Activated CD4-positive, alpha-beta memory T cell treated with anti-CD3 and anti-CD28 coated beads for 36 hours (primary cell): ENCODE results near the gene CHST7. TPM values are rescaled to one million over a fixed set of nuclear protein-coding genes. Genes with fewer than 3 reads are reported as not detected.

Experiments used
- CTCF ChIA-PET: fragments of 350-600 bp; sonication (Branson Sonifier 250); formaldehyde crosslinking; loops from one replicate; lab custom pipeline; 2021; ENCODE audit warnings: antibody characterized with exemption, inconsistent platforms; lab: Charles Lee
- POLR2A ChIA-PET: fragments of 350-600 bp; sonication (Branson Sonifier 250); formaldehyde crosslinking; loops from one replicate; lab custom pipeline; 2021; ENCODE audit warnings: antibody characterized with exemption; lab: Charles Lee
- DNase-seq: peaks from one replicate; pipeline ENCODE4 v3.0.0-alpha.2; 2020
- H3K27ac Mint-ChIP-seq: one replicate; pipeline ENCODE4 v1.8.0; 2021; ENCODE audit warnings: mixed read lengths
- H3K27me3 Mint-ChIP-seq: one replicate; pipeline ENCODE4 v1.8.0; 2021; ENCODE audit warnings: mixed read lengths
- H3K36me3 Mint-ChIP-seq: one replicate; pipeline ENCODE4 v1.8.0; 2021; ENCODE audit warnings: mixed read lengths
- H3K4me1 Mint-ChIP-seq: one replicate; pipeline ENCODE4 v1.8.0; 2021; ENCODE audit warnings: low read depth, mixed read lengths
- H3K4me3 Mint-ChIP-seq: one replicate; pipeline ENCODE4 v1.8.0; 2021; ENCODE audit warnings: mild to moderate bottlenecking, mixed read lengths
- H3K9me3 Mint-ChIP-seq: one replicate; pipeline ENCODE4 v1.8.0; 2021; ENCODE audit warnings: mixed read lengths
- intact Hi-C: fragments of 100-400 bp; cut with micrococcal nuclease; formaldehyde crosslinking; loops from one replicate; pipeline ENCODE4 v1.15.1; 2023
- total RNA-seq, 2 experiments: library from RNA; stranded (reverse); gene quantifications; one replicate each; pipeline ENCODE4 v1.2.3, GENCODE V29; 2021

Gene CHST7
- total RNA-seq, 2 experiments from 2014 or later: 5.1 to 6.1 TPM

GRCh38 chrX:46551494-46552128 lies 22.0 kb upstream of the CHST7 start:
- no peak for DNase-seq
- Mint-ChIP-seq H3K27me3 (no peaks in the 10 kb centered on the region), H3K36me3 (peaks cover 7% of the 10 kb centered on the region), H3K9me3 (no peaks in the 10 kb centered on the region), H3K27ac (no peak overlapping the region), H3K4me1 (peaks cover 8% of the 10 kb centered on the region), H3K4me3 (no peak overlapping the region)
- CTCF ChIA-PET: no interaction called here
- intact Hi-C loops: no loop called here
- POLR2A ChIA-PET: no interaction called here

- Mint-ChIP-seq H3K36me3 (peaks cover 5% of the 10 kb centered on the region), H3K4me1 (peaks cover 1% of the 10 kb centered on the region), H3K9me3 (no peaks in the 10 kb centered on the region), H3K27ac (no peak overlapping the region), H3K4me3 (no peak overlapping the region), H3K27me3 (no peaks in the 10 kb centered on the region)
- DNase-seq: no peak
- intact Hi-C loops: no loop called here
- POLR2A ChIA-PET: no interaction called here
- CTCF ChIA-PET: no interaction called here
Observed at GRCh38 chrX:46553935-46554334, 19.6 kb upstream of the CHST7 start.

- Mint-ChIP-seq H3K27me3 (no peaks in the 10 kb centered on the region), H3K36me3 (peaks cover 3% of the 10 kb centered on the region), H3K4me1 (no peaks in the 10 kb centered on the region), H3K4me3 (no peak overlapping the region), H3K27ac (no peak overlapping the region), H3K9me3 (no peaks in the 10 kb centered on the region)
- intact Hi-C loops: loop anchor here (5.0 kb wide), 1 partner anchor 87 kb away; no protein-coding TSS in a partner anchor
- ChIA-PET POLR2A (no interaction called here), CTCF (interaction anchor here (0.6 to 1.4 kb wide), 3 partner anchors 88 to 241 kb away, joined by 3 to 5 read pairs (median 3); no protein-coding TSS in a partner anchor)
- no peak for DNase-seq
Observed at GRCh38 chrX:46554942-46555341, 18.6 kb upstream of the CHST7 start.

- Mint-ChIP-seq H3K4me3 (no peak overlapping the region), H3K9me3 (no peaks in the 10 kb centered on the region), H3K27me3 (no peaks in the 10 kb centered on the region), H3K27ac (no peak overlapping the region), H3K4me1 (peaks cover 13% of the 10 kb centered on the region), H3K36me3 (no peaks in the 10 kb centered on the region)
- ChIA-PET POLR2A (no interaction called here), CTCF (no interaction called here)
- DNase-seq: no peak
- intact Hi-C loops: loop anchor here (5.0 kb wide), 1 partner anchor 83 kb away; no protein-coding TSS in a partner anchor
Observed at GRCh38 chrX:46559062-46559461, 14.5 kb upstream of the CHST7 start.

GRCh38 chrX:46561824-46562657 lies 11.5 kb upstream of the CHST7 start:
- H3K27ac Mint-ChIP-seq: no peak overlapping the region
- CTCF ChIA-PET: interaction anchor here (0.6 kb wide), 1 partner anchor 16 kb away, joined by 3 read pairs; no protein-coding TSS in a partner anchor
- H3K27me3 Mint-ChIP-seq: no peaks in the 10 kb centered on the region
- intact Hi-C loops: no loop called here
- DNase-seq: peak; percentile 33
- POLR2A ChIA-PET: interaction anchor here (1.0 kb wide), 1 partner anchor 10 kb away, joined by 3 read pairs; no protein-coding TSS in a partner anchor
- peaks cover 13% of the 10 kb centered on the region for H3K4me1 Mint-ChIP-seq
- no peak overlapping the region for H3K4me3 Mint-ChIP-seq
- H3K36me3 Mint-ChIP-seq: peaks cover 4% of the 10 kb centered on the region
- H3K9me3 Mint-ChIP-seq: no peaks in the 10 kb centered on the region

GRCh38 chrX:46567388-46567787 lies 6.2 kb upstream of the CHST7 start:
- intact Hi-C loops: no loop called here

GRCh38 chrX:46569621-46570020 lies 3.9 kb upstream of the CHST7 start:
- H3K4me3 Mint-ChIP-seq: no peak overlapping the region
- POLR2A ChIA-PET: no interaction called here
- no peak for DNase-seq
- H3K9me3 Mint-ChIP-seq: no peaks in the 10 kb centered on the region
- H3K36me3 Mint-ChIP-seq: peaks cover 4% of the 10 kb centered on the region
- intact Hi-C loops: loop anchor here (5.0 to 10.0 kb wide), 3 partner anchors 125 to 805 kb away; no protein-coding TSS in a partner anchor
- H3K27ac Mint-ChIP-seq: no peak overlapping the region
- CTCF ChIA-PET: no interaction called here
- H3K27me3 Mint-ChIP-seq: no peaks in the 10 kb centered on the region
- peaks cover 23% of the 10 kb centered on the region for H3K4me1 Mint-ChIP-seq

More at GRCh38 chrX:46567388-46567787, 6.2 kb upstream of the CHST7 start:
- ChIA-PET CTCF (no interaction called here), POLR2A (no interaction called here)
- Mint-ChIP-seq H3K9me3 (no peaks in the 10 kb centered on the region), H3K4me1 (peaks cover 19% of the 10 kb centered on the region), H3K27me3 (no peaks in the 10 kb centered on the region), H3K27ac (no peak overlapping the region), H3K4me3 (no peak overlapping the region), H3K36me3 (peaks cover 4% of the 10 kb centered on the region)
- no peak for DNase-seq

GRCh38 chrX:46571423-46572339 lies 1.9 kb upstream of the CHST7 start:
- DNase-seq: no peak
- H3K27ac Mint-ChIP-seq: peak overlapping the region; percentile 91
- H3K4me1 Mint-ChIP-seq: peaks cover 33% of the 10 kb centered on the region
- no peaks in the 10 kb centered on the region for H3K27me3 Mint-ChIP-seq
- ChIA-PET POLR2A (interaction anchor here (0.6 to 1.5 kb wide), 4 partner anchors 9 to 779 kb away, joined by 3 to 5 read pairs (median 4); no protein-coding TSS in a partner anchor), CTCF (interaction anchor here (0.6 to 1.4 kb wide), 3 partner anchors 15 to 755 kb away, joined by 3 to 6 read pairs (median 3); no protein-coding TSS in a partner anchor)
- H3K4me3 Mint-ChIP-seq: peak overlapping the region; percentile 76
- intact Hi-C loops: loop anchor here (1.0 to 10.0 kb wide), 8 partner anchors 17 to 807 kb away; partner anchors contain the start of gene ZNF674
- H3K36me3 Mint-ChIP-seq: no peaks in the 10 kb centered on the region
- H3K9me3 Mint-ChIP-seq: no peaks in the 10 kb centered on the region

- intact Hi-C loops: loop anchor here (1.0 to 10.0 kb wide), 8 partner anchors 16 to 808 kb away; partner anchors contain the start of gene ZNF674
- Mint-ChIP-seq H3K36me3 (no peaks in the 10 kb centered on the region), H3K4me3 (peak overlapping the region; percentile 76), H3K4me1 (peaks cover 40% of the 10 kb centered on the region), H3K9me3 (no peaks in the 10 kb centered on the region), H3K27ac (peak overlapping the region; percentile 91), H3K27me3 (no peaks in the 10 kb centered on the region)
- CTCF ChIA-PET: interaction anchor here (0.7 to 1.4 kb wide), 4 partner anchors 9 to 137 kb away, joined by 3 to 6 read pairs (median 3); no protein-coding TSS in a partner anchor
- POLR2A ChIA-PET: interaction anchor here (0.9 to 1.5 kb wide), 6 partner anchors 18 to 572 kb away, joined by 3 to 5 read pairs (median 3); partner anchors contain the start of genes NDUFB11 and RBM10
- peak; percentile 70 for DNase-seq
Observed at GRCh38 chrX:46572340-46572936, 1.1 kb upstream of the CHST7 start.

- CTCF ChIA-PET: no interaction called here
- intact Hi-C loops: loop anchor here (2.0 to 10.0 kb wide), 4 partner anchors 129 to 809 kb away; no protein-coding TSS in a partner anchor
- no peaks in the 10 kb centered on the region for H3K27me3 Mint-ChIP-seq
- peak overlapping the region; percentile 91 for H3K27ac Mint-ChIP-seq
- peaks cover 4% of the 10 kb centered on the region for H3K36me3 Mint-ChIP-seq
- H3K4me3 Mint-ChIP-seq: peak overlapping the region; percentile 76
- peak; percentile 80 for DNase-seq
- POLR2A ChIA-PET: no interaction called here
- peaks cover 53% of the 10 kb centered on the region for H3K4me1 Mint-ChIP-seq
- no peaks in the 10 kb centered on the region for H3K9me3 Mint-ChIP-seq
Observed at GRCh38 chrX:46573892-46574773, 568 bp downstream of the CHST7 start.
